Urinary bladder (tissue), 4 donors: Measurements from ENCODE around the gene ERICH2. TPM values are rescaled to one million over a fixed set of nuclear protein-coding genes. Genes with fewer than 3 reads are reported as not detected.

Experiments used
- DNase-seq: peaks from one replicate; pipeline ENCODE4 v3.0.0-alpha.2; 2015; ENCODE audit errors: extremely low spot score
- H3K27ac ChIP-seq: one replicate; pipeline ENCODE4 v1.5.1; 2013; ENCODE audit warnings: low read depth, mild to moderate bottlenecking, moderate library complexity
- H3K36me3 ChIP-seq: one replicate; pipeline ENCODE4 v1.6.1; 2013; ENCODE audit warnings: mild to moderate bottlenecking, moderate library complexity; ENCODE audit not compliant: insufficient read depth
- H3K4me1 ChIP-seq: one replicate; pipeline ENCODE4 v1.6.1; 2013; ENCODE audit warnings: mild to moderate bottlenecking, moderate library complexity; ENCODE audit not compliant: insufficient read depth
- H3K4me3 ChIP-seq: one replicate; pipeline ENCODE4 v1.5.1; 2013; ENCODE audit warnings: low read depth, low read length
- WGBS: extraction: QIAGEN DNeasy Blood & Tissue Kit; methylation state at CpG from one replicate; pipeline ENCODE4 v1.1.7; 2013; 5-methylcytosine and 5-hydroxymethylcytosine counted together
- polyA plus RNA-seq: library from polyadenylated mRNA; stranded (reverse); fragments of 200-250 nt; gene quantifications from one replicate; pipeline ENCODE4 v1.2.3, GENCODE V29; 2013
- total RNA-seq: library from RNA; depleted of rRNA; stranded (reverse); fragments of >200 nt; gene quantifications from one replicate; pipeline ENCODE4 v1.2.3, GENCODE V29; 2014
- donor health status: healthy with polysubstance abuse.
- donor health status: healthy.

Gene ERICH2
- total and polyA plus RNA-seq, 2 donors = 0.77 TPM; not detected in 1

DNA sequence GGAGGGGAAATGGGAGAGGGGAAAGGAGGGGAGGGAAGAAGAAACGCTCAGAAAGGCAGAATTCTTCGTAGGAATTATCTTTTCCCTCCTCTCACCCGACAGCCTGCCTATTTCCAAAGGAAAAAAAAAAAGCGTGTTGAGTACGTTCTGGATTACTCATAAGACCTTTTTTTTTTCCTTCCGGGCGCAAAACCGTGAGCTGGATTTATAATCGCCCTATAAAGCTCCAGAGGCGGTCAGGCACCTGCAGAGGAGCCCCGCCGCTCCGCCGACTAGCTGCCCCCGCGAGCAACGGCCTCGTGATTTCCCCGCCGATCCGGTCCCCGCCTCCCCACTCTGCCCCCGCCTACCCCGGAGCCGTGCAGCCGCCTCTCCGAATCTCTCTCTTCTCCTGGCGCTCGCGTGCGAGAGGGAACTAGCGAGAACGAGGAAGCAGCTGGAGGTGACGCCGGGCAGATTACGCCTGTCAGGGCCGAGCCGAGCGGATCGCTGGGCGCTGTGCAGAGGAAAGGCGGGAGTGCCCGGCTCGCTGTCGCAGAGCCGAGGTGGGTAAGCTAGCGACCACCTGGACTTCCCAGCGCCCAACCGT, 46.4 kb downstream of the ERICH2 start, which contains the start of gene GAD1:
TSS of gene GAD1 (plus strand) at position 384 of the 589 bp plus-strand sequence. CDS start 1,705 bp downstream, outside the sequence.
- Histone ChIP-seq H3K27ac (no peak within 1 kb of the TSS), H3K36me3 (no peaks in the 10 kb centered on the region), H3K4me1 (no peaks in the 10 kb centered on the region), H3K4me3 (peak within 1 kb of the TSS; percentile 36)
- no peak for DNase-seq
- under 1% methylated on average over 49 of the region's 49 CpGs for WGBS

DNA sequence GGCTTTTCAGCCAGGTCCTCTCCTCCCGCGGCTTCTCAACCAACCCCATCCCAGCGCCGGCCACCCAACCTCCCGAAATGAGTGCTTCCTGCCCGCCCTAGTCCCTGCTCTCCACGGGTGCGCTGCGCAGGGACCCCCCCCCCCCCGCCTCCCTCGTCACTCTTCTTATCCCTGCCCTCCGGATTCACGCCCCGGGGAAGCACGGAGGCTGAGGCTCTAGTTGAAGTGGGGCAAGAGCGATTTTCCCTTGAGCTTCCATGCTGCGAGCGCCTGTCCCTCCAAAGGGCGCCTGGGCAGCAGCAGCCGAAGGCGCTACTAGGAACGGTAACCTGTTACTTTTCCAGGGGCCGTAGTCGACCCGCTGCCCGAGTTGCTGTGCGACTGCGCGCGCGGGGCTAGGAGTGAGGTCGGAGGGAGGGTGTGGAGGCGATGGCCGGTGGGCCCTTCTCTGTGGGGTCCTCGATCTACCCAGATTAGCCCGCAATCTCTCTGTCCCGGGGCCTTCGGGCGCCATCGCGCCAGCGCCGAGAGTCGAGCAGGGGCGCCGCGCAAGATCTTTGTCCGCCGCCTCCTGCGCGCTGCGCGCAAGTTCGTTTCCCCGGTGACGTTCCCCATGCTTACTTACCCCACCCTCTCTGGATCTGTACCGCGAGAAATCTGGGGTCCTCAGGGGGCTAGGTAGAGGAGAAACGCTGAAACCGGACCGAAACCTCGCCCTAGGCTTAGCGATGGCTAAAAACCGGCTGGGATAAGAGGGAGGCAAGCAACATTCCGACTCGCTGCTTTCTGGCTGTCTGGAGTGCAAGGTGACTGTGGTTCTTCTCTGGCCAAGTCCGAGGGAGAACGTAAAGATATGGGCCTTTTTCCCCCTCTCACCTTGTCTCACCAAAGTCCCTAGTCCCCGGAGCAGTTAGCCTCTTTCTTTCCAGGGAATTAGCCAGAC, 47.2 kb downstream of the ERICH2 start:
- no peaks in the 10 kb centered on the region for H3K36me3 ChIP-seq
- H3K27ac ChIP-seq = no peak overlapping the region
- DNase-seq = no peak
- under 1% methylated on average over 69 of the region's 69 CpGs for WGBS
- H3K4me1 ChIP-seq = no peaks in the 10 kb centered on the region
- peak overlapping the region; percentile 36 for H3K4me3 ChIP-seq

DNA sequence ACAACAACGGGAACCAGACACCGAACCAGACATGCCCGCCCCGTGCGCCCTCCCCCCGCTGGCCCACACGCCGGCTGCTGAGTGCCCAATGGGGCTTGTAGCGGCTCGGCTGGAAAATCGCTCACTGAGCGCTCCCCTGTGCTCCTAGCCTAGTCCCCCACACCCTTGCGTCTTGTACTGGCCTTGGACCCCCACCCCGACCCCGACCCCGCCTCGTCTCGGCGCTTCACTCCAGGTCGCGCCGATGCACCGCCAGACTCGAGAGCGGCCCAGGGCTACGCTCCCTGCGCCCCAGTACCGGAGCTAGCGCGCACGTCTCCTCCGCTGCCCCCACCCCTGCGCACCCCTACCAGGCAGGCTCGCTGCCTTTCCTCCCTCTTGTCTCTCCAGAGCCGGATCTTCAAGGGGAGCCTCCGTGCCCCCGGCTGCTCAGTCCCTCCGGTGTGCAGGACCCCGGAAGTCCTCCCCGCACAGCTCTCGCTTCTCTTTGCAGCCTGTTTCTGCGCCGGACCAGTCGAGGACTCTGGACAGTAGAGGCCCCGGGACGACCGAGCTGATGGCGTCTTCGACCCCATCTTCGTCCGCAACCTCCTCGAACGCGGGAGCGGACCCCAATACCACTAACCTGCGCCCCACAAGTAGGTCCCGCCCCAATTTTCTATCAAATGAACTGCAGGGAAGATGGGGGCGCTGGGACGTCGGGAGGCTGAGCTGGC, 48.0 kb downstream of the ERICH2 start:
- WGBS = 2% methylated on average over 60 of the region's 60 CpGs
- no peak for DNase-seq
- peak overlapping the region; percentile 36 for H3K4me3 ChIP-seq
- no peak overlapping the region for H3K27ac ChIP-seq
- H3K36me3 ChIP-seq = no peaks in the 10 kb centered on the region
- no peaks in the 10 kb centered on the region for H3K4me1 ChIP-seq

DNA sequence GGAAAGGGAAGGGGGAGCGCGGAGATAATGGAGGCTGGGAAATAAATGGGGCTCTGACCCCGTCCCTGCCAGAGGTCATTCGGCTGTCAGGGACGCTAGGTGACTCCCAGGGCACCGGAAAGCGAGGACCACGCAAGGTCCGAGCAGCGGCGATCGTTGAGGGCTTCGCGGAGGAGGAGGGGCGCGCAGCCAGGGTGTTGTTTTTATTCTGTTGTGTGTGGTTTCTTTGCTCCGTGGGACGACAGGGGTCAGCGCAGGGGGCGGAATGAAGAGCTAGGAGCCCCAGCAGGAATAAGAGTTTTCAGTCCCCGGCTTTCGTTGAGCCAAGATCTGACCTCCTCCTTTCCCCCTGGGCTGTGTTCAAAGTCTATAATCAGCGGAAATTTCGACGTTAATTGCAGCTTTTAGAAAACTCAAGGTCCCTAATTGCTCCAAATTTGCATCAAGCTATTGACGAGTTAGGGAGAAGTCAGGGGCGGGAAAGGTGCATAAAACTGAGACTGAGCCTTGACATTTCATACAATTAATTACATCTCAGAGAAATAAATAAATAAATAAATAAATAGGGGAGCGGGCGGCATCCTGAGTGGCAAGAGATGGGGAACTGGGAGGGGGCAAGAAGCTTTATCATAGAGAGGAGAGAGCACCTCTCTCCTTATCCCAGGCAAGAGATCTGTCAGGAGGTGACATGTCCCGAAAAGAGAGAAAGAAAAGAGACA, 48.7 kb downstream of the ERICH2 start:
- Histone ChIP-seq H3K4me1 (no peaks in the 10 kb centered on the region), H3K27ac (no peak overlapping the region), H3K36me3 (no peaks in the 10 kb centered on the region), H3K4me3 (no peak overlapping the region)
- no peak for DNase-seq
- WGBS = 6% methylated on average over 30 of the region's 30 CpGs

DNA sequence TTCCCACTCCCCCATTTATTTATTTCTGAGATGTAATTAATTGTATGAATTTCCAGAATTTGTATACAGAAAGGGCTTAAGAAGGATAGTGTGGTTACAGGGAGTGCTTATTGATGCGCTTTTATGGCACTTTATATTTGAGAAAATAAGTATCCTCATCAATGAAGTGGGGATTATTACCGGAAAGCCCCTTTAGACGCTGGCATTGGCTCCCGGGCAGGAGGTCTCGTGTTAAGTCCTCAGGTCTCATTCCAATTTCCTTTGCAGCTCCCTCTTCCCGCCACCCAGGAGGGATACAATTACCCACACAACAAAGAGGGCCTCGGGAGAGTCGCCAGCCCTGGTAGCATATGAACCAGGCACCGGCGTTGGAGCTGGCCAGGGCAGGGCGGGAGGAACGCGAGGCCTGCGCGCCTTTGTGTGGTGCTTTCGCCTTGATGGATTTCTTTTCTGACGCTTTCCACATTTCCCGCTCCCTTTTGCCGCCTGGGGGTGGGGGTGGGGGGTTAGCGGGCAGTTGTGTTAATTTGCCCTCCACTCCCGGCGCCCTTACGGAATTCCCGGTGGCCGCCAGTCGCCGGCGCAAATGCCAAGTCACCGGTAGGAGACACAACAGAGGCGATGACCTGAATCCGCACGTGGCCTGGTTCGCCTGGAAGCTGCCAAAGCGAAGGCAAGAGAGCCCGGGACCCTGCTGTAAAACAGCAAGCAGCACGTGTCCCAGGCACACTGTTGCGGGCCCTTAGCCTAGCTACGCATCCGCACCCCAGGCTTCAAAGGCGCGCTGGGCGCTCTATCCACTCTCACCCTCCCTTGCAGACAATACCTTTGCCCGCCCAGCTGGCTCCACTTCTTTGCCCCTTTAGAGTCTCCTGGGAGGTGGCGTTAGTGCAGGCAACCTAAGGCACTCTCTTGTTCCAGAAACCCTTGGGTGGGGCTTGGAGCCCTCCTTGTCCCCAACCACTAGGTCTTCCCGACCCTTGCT, 49.8 kb downstream of the ERICH2 start:
- no peak overlapping the region for H3K4me3 ChIP-seq
- H3K4me1 ChIP-seq = no peaks in the 10 kb centered on the region
- H3K27ac ChIP-seq = no peak overlapping the region
- 12% methylated on average over 45 of the region's 45 CpGs for WGBS
- DNase-seq = no peak
- H3K36me3 ChIP-seq = no peaks in the 10 kb centered on the region

DNA sequence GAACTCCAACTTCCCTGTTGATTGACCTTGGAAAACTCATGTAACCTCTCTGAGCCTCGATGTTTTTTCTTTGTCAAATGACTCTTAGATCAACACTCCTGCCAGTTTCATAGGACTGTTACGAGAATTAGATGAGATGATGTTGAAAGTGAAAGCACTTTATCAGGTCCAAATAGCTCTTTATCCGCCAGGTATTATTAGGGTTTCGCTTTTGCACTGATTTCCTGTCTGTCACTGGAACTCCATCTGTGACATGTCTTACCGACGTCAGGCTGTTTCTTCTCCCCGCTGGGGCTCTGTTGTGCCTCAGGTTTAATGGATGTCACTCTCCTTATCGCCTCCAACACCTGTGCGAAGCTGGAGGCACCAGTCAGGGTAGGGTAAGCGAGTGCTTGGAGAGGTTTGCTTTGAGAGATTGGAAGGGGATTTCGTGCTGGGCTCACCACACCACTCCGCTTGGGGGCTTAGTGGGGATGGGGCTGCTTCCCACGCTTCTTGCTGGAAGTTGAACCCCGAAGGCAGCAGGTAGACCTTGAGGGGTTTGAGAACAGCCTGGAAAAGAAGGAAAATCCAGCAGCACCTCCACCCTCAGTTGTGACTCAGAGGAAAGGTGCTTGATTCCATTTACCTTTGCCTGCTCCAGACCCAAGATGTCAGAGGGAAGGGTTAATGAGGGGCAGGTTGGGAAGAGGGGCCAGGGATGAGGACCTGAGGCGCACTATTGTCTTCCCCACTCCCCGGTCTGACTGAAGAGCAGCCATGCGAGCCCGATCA, 50.8 kb downstream of the ERICH2 start:
- no peaks in the 10 kb centered on the region for H3K36me3 ChIP-seq
- H3K4me3 ChIP-seq = peak overlapping the region; percentile 11
- WGBS = 24% methylated on average over 18 of the region's 18 CpGs
- no peak for DNase-seq
- H3K27ac ChIP-seq = no peak overlapping the region
- no peaks in the 10 kb centered on the region for H3K4me1 ChIP-seq

DNA sequence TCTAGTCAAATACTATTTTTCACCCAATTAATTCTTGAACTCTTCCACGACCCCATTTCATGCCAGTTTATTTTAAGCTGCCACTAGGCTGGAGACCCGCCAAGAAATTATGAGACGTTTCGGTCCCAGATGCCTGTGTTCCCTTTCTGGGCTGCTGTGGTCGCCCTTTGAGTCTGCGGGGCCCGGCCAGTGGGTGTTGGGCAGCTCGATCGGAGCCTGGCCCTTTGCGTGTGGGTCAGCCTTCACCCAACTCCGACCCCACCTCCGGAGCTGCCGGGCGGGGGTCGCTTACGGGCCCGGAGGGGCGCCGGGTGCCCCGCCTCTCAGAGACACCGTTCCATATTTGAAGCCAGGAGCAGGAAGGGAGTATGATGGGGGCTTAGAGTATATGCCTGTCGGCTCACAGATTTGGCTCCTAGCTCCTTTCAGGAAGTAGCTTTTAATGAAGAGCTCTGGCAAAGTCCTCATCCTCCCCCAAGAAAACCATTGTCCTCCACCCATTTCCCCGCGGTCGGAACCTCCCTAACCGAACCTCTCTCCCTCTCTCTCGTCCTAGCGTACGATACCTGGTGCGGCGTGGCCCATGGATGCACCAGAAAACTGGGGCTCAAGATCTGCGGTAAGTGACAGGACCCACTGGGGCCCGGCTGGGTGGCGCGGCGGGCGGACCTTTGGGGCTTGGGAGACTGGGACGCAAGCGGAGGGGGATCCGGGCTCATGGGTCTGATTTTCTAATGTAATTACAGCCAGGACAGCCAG, 51.5 kb downstream of the ERICH2 start:
- no peak overlapping the region for H3K4me3 ChIP-seq
- DNase-seq = no peak
- 16% methylated on average over 40 of the region's 40 CpGs for WGBS
- no peak overlapping the region for H3K27ac ChIP-seq
- no peaks in the 10 kb centered on the region for H3K36me3 ChIP-seq
- no peaks in the 10 kb centered on the region for H3K4me1 ChIP-seq

DNA sequence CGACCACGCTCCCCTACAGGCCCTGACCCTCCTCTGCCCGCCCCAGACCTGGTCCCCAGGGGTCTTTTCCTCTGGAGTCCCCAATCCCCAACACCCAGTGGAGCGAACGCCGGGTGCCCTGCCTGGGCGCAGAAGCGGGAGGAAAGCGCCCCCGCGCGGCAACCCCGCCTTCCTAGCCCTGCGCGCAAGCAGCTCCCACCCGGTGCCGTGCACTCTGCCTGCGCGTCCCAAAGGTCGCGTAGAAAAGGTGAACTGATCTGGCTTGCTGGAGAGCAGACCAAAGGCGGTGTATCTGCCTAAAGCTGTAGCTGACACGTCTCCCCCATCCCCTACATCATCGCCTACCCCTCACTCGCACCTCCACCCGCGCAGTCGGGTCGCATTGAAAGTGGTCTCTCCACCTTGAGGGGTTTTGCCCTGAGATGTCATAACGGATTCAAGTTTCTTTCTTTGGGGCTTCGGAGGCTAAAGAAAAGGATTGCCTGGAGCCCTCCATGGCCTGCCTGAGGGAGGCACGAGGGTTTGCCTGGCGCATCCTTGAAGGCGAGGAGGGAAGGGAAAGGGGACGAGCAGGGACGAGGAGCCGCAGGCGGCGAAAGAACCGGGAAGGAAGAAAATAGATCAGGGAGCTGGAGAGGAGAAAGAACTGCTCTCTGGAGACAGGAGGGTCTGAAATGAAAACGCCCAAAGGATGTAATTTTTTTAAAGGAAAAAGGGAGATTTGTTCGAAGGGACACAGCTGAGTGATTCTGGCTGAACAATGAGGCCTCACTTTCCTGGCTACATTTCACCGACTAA, 52.3 kb downstream of the ERICH2 start:
- Histone ChIP-seq H3K36me3 (no peaks in the 10 kb centered on the region), H3K27ac (no peak overlapping the region), H3K4me1 (no peaks in the 10 kb centered on the region), H3K4me3 (no peak overlapping the region)
- 12% methylated on average over 43 of the region's 43 CpGs for WGBS
- DNase-seq = no peak

DNA sequence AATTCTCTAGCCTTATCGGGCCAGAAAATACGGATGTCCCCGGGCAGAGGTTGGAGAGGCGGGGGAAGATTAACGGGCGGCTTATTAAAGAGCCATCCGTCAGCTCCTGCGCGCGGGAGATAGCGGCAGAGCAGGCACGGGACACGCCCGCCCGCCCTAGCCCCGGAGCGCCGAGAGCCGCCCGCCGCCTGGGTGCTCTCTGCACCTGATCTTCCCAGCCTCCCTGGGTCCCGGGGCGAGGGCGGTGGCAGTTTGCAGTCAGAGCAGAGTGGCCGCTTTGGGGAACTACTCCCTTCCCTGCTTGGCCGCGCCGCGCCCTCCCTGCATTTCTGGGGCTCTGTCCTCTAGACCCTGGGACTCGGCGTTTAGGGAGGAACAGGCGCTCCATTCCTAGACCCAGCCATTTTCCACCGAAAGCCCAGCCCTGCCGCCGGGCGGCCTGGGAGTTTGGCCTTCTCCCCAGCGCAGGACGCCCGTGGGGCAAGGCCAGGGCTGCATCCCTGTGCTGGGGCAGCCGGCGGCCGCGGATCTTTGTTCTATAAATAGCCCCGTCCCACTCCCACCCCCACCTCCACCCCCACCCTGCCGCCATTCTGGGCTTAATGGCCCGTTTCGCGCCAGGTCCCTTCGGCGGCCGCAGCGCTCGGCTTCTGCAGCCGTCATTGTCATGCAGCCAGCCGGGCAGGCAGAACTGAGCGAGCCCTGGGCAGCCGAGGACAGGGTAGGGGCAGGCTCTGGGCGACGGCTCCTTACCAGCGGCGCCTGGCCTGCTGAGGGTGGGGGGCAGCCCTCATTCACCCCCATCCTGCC, 53.1 kb downstream of the ERICH2 start:
- Histone ChIP-seq H3K4me3 (peak overlapping the region; percentile 27), H3K36me3 (no peaks in the 10 kb centered on the region), H3K27ac (no peak overlapping the region), H3K4me1 (no peaks in the 10 kb centered on the region)
- 3% methylated on average over 61 of the region's 61 CpGs for WGBS
- no peak for DNase-seq

DNA sequence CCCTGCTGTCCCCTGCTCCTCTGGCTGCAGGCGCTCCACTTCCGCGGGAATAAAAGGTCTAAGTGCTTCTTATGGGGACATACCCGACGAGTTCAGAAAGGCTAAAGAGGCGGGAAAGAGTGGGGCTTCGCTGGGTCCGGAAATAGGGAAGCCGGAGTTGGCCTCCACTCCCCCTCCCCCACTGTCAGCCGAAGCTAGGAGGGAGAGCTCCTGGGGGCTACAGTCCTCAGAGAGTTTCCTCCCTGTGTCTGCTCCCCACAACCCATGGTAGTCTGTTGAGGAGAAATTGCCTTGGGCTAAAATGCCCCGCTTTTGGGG, 53.7 kb downstream of the ERICH2 start:
- Histone ChIP-seq H3K4me1 (no peaks in the 10 kb centered on the region), H3K4me3 (peak overlapping the region; percentile 27), H3K36me3 (no peaks in the 10 kb centered on the region), H3K27ac (no peak overlapping the region)
- DNase-seq = no peak
- WGBS = 15% methylated on average over 11 of the region's 11 CpGs
